Measurements from ENCODE around the gene KCNC2. TPM values are rescaled to one million over a fixed set of nuclear protein-coding genes. Genes with fewer than 3 reads are reported as not detected.
"Not testable (repeated sequence)": the region's sequence is repeated elsewhere in the genome, so short reads cannot be mapped to it uniquely, and the experiment has no call there.

The KCNC2 gene
- total RNA-seq, 1 donor from 2014 or later: not detected

GRCh38 chr12:75196865-75197264 lies 12.8 kb downstream of the KCNC2 start:
- TF ChIP-seq, protein P1, sequence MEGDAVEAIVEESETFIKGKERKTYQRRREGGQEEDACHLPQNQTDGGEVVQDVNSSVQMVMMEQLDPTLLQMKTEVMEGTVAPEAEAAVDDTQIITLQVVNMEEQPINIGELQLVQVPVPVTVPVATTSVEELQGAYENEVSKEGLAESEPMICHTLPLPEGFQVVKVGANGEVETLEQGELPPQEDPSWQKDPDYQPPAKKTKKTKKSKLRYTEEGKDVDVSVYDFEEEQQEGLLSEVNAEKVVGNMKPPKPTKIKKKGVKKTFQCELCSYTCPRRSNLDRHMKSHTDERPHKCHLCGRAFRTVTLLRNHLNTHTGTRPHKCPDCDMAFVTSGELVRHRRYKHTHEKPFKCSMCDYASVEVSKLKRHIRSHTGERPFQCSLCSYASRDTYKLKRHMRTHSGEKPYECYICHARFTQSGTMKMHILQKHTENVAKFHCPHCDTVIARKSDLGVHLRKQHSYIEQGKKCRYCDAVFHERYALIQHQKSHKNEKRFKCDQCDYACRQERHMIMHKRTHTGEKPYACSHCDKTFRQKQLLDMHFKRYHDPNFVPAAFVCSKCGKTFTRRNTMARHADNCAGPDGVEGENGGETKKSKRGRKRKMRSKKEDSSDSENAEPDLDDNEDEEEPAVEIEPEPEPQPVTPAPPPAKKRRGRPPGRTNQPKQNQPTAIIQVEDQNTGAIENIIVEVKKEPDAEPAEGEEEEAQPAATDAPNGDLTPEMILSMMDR (IDR thresholded peaks at IDR 0.05; ENCODE audit: insufficient read depth, low read length, severe bottlenecking): no peak
- DNase-seq (ENCODE audit: low read depth): peak; percentile 96
- Histone ChIP-seq H3K27me3 (ENCODE audit: control insufficient read depth, insufficient read depth, low read length) (no peaks in the 10 kb centered on the region), H3K4me3 (ENCODE audit: low read depth, low read length) (no peak overlapping the region), H3K36me3 (ENCODE audit: control insufficient read depth, insufficient read depth, low read length) (no peaks in the 10 kb centered on the region)
- no peak for FAIRE-seq

DNA sequence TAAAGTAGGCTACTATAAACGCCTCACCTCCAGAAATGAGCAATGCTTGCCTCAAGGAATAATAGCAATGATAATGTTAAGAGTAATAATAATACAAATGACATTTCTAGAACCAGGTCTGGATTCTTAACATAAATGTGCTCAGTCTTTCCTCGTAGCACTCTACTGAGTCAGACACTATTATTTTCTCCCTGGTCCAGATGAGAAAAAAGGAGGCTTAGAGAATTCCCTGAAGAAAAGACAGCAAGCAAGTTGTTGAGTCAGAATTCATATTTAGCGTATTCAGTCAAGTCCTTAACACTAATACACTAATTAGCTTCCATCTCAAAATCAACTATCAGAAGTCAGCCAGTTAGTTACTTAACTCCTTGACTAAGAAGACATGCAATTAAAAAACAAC lies 13.2 kb downstream of the KCNC2 start:
- no peaks in the 10 kb centered on the region for H3K27me3 ChIP-seq (ENCODE audit: control insufficient read depth, insufficient read depth, low read length)
- no peak overlapping the region for H3K4me3 ChIP-seq (ENCODE audit: low read depth, low read length)
- peak; percentile 22 for DNase-seq (ENCODE audit: low read depth)
- TF ChIP-seq, protein P1 (IDR thresholded peaks at IDR 0.05; ENCODE audit: insufficient read depth, low read length, severe bottlenecking): no peak
- no peaks in the 10 kb centered on the region for H3K36me3 ChIP-seq (ENCODE audit: control insufficient read depth, insufficient read depth, low read length)
- no peak for FAIRE-seq

GRCh38 chr12:75194250-75194649 lies 15.4 kb downstream of the KCNC2 start:
- no peak for FAIRE-seq
- peak; percentile 7 for DNase-seq (ENCODE audit: low read depth)
- TF ChIP-seq, protein P1 (IDR thresholded peaks at IDR 0.05; ENCODE audit: insufficient read depth, low read length, severe bottlenecking): no peak
- Histone ChIP-seq H3K36me3 (ENCODE audit: control insufficient read depth, insufficient read depth, low read length) (no peaks in the 10 kb centered on the region), H3K4me3 (ENCODE audit: low read depth, low read length) (no peak overlapping the region), H3K27me3 (ENCODE audit: control insufficient read depth, insufficient read depth, low read length) (no peaks in the 10 kb centered on the region)

GRCh38 chr12:75192196-75192595 lies 17.4 kb downstream of the KCNC2 start:
- no peak for DNase-seq (ENCODE audit: low read depth)
- H3K4me3 ChIP-seq (ENCODE audit: low read depth, low read length): no peak overlapping the region
- no peak for FAIRE-seq
- H3K27me3 ChIP-seq (ENCODE audit: control insufficient read depth, insufficient read depth, low read length): no peaks in the 10 kb centered on the region
- no peaks in the 10 kb centered on the region for H3K36me3 ChIP-seq (ENCODE audit: control insufficient read depth, insufficient read depth, low read length)
- TF ChIP-seq, protein P1 (IDR thresholded peaks at IDR 0.05; ENCODE audit: insufficient read depth, low read length, severe bottlenecking): no peak

GRCh38 chr12:75190846-75191245 lies 18.8 kb downstream of the KCNC2 start:
- TF ChIP-seq, protein P1 (IDR thresholded peaks at IDR 0.05; ENCODE audit: insufficient read depth, low read length, severe bottlenecking): no peak
- Histone ChIP-seq H3K36me3 (ENCODE audit: control insufficient read depth, insufficient read depth, low read length) (no peaks in the 10 kb centered on the region), H3K4me3 (ENCODE audit: low read depth, low read length) (no peak overlapping the region), H3K27me3 (ENCODE audit: control insufficient read depth, insufficient read depth, low read length) (no peaks in the 10 kb centered on the region)
- FAIRE-seq: no peak
- peak; percentile 84 for DNase-seq (ENCODE audit: low read depth)

DNA sequence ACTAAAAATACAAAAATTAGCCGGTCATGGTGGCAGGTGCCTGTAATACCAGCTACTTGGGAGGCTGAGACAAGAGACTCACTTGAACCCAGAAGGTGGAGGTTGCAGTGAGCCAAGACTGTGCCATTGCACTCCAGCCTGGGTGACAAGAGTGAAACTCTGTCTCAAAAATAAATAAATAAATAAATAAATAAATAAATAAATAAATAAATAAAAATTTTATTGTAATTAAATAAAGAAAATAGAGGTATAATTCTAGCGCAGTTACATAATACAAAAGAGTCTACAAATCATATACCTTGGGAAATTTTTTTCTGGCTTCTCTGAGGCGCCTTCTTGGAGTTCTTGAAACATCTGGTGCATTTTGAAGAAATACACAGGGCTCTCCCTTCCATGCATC lies 23.8 kb downstream of the KCNC2 start:
- not testable (repeated sequence) for DNase-seq (ENCODE audit: low read depth); H3K36me3 ChIP-seq (ENCODE audit: control insufficient read depth, insufficient read depth, low read length); H3K4me3 ChIP-seq (ENCODE audit: low read depth, low read length); FAIRE-seq; H3K27me3 ChIP-seq (ENCODE audit: control insufficient read depth, insufficient read depth, low read length)

All from bronchial epithelial cell (primary cell).